ENCODE data around the gene VPS52. TPM values are rescaled to one million over a fixed set of nuclear protein-coding genes. Genes with fewer than 3 reads are reported as not detected.

Gene VPS52
- total and polyA plus RNA-seq, 2 donors (not counting 1 experiment from before 2014, with no cell fraction given), result 44.9 to 53.2 TPM

GRCh38 chr6:33201147-33201545 is 70.5 kb downstream of the VPS52 start:
- Histone ChIP-seq H3K4me2 (ENCODE audit: extremely low read depth, insufficient read depth, low read length) (peak overlapping the region; percentile 99), H3K36me3 (ENCODE audit: control insufficient read depth, insufficient read depth, low read length) (peaks cover 18% of the 10 kb centered on the region), H3K4me1 (ENCODE audit: control insufficient read depth, extremely low read depth, insufficient read depth, low read length) (peaks cover 33% of the 10 kb centered on the region), H4K20me1 (ENCODE audit: control insufficient read depth, extremely low read depth, insufficient read depth, low read length) (no peaks in the 10 kb centered on the region), H3K27ac (ENCODE audit: insufficient read depth, low read length) (peak overlapping the region; percentile 94), H2AFZ (ENCODE audit: low read length) (peak overlapping the region; percentile 35), H3K9ac (ENCODE audit: insufficient read depth, low read length) (peak overlapping the region; percentile 98), H3K27me3 (ENCODE audit: control insufficient read depth, insufficient read depth, low read length) (no peaks in the 10 kb centered on the region), H3K79me2 (ENCODE audit: control insufficient read depth, insufficient read depth, low read length) (peaks cover 52% of the 10 kb centered on the region), H3K9me3 (ENCODE audit: control insufficient read depth, insufficient read depth, low read depth, low read length) (no peaks in the 10 kb centered on the region), H3K4me3 (replicated peaks in 1 of 4; ENCODE audit: control extremely low read depth in 1 of 4, insufficient read depth in 1 of 4, low read depth in 3 of 4, low read length in 4 of 4) (peak overlapping the region; percentile 61 to 97 (median 82))
- TF ChIP-seq EZH2 (IDR thresholded peaks at IDR 0.05; ENCODE audit: low read length, missing control alignments) (no peak), CTCF (conservative IDR thresholded peaks at IDR 0.05 in 1 of 2, IDR thresholded peaks at IDR 0.05 in 1 of 2; ENCODE audit: low read depth in 1 of 2, low read length in 2 of 2) (no peak)
- no peak for DNase-seq (ENCODE audit: low read depth in 2 of 2)

Other genes starting within 250 kb of the VPS52 start
- 1.0 and 1.5 TPM in 2 replicates for gene HLA-DPA1, start 198.2 kb downstream of the VPS52 start, total RNA-seq
- 3.3 and 9.1 TPM in 2 replicates for gene HLA-DPA1, start 198.2 kb downstream of the VPS52 start, polyA plus RNA-seq
- gene HLA-DPB1, start 195.9 kb downstream of the VPS52 start, total RNA-seq, result 1.3 and 5.4 TPM in 2 replicates
- gene HLA-DPB1, start 195.9 kb downstream of the VPS52 start, polyA plus RNA-seq, result 11.0 and 11.5 TPM in 2 replicates
- gene COL11A2, start 79.4 kb downstream of the VPS52 start, total RNA-seq, result 0.17 and 0.26 TPM in 2 replicates
- 0.06 and 0.17 TPM in 2 replicates for gene COL11A2, start 79.4 kb downstream of the VPS52 start, polyA plus RNA-seq
- gene RXRB, start 71.2 kb downstream of the VPS52 start, total RNA-seq, result 20.0 and 25.9 TPM in 2 replicates
- 33.1 and 34.0 TPM in 2 replicates for gene RXRB, start 71.2 kb downstream of the VPS52 start, polyA plus RNA-seq
- gene SLC39A7, start 71.0 kb downstream of the VPS52 start, total RNA-seq, result 89.9 and 112 TPM in 2 replicates
- 121 and 160 TPM in 2 replicates for gene SLC39A7, start 71.0 kb downstream of the VPS52 start, polyA plus RNA-seq
- gene HSD17B8, start 67.2 kb downstream of the VPS52 start, total RNA-seq, result 11.0 and 11.4 TPM in 2 replicates
- 4.9 and 5.9 TPM in 2 replicates for gene HSD17B8, start 67.2 kb downstream of the VPS52 start, polyA plus RNA-seq
- 30.6 and 33.1 TPM in 2 replicates for gene RING1, start 63.4 kb downstream of the VPS52 start, total RNA-seq
- 24.7 and 27.3 TPM in 2 replicates for gene RING1, start 63.4 kb downstream of the VPS52 start, polyA plus RNA-seq
- gene RPS18, start 199 bp upstream of the VPS52 start, total RNA-seq, result 4,034 and 6,125 TPM in 2 replicates
- 4,559 and 4,995 TPM in 2 replicates for gene RPS18, start 199 bp upstream of the VPS52 start, polyA plus RNA-seq
- gene B3GALT4, start 5.2 kb upstream of the VPS52 start, total RNA-seq, result 5.1 and 11.1 TPM in 2 replicates
- gene B3GALT4, start 5.2 kb upstream of the VPS52 start, polyA plus RNA-seq, result 1.6 and 2.3 TPM in 2 replicates
- 55.2 and 67.3 TPM in 2 replicates for gene WDR46, start 17.4 kb upstream of the VPS52 start, total RNA-seq
- gene WDR46, start 17.4 kb upstream of the VPS52 start, polyA plus RNA-seq, result 31.1 and 45.0 TPM in 2 replicates
- 39.8 and 43.1 TPM in 2 replicates for gene PFDN6, start 17.7 kb upstream of the VPS52 start, total RNA-seq
- gene PFDN6, start 17.7 kb upstream of the VPS52 start, polyA plus RNA-seq, result 46.7 and 50.5 TPM in 2 replicates
- 22.1 and 22.8 TPM in 2 replicates for gene RGL2, start 27.1 kb upstream of the VPS52 start, total RNA-seq
- gene RGL2, start 27.1 kb upstream of the VPS52 start, polyA plus RNA-seq, result 17.4 and 20.5 TPM in 2 replicates
- gene TAPBP, start 42.2 kb upstream of the VPS52 start, total RNA-seq, result 38.8 and 56.0 TPM in 2 replicates
- gene TAPBP, start 42.2 kb upstream of the VPS52 start, polyA plus RNA-seq, result 50.3 and 55.4 TPM in 2 replicates
- 23.6 and 31.2 TPM in 2 replicates for gene ZBTB22, start 45.9 kb upstream of the VPS52 start, total RNA-seq
- 8.0 and 8.9 TPM in 2 replicates for gene ZBTB22, start 45.9 kb upstream of the VPS52 start, polyA plus RNA-seq
- gene DAXX, start 51.1 kb upstream of the VPS52 start, total RNA-seq, result 32.4 and 66.4 TPM in 2 replicates
- 32.4 and 58.4 TPM in 2 replicates for gene DAXX, start 51.1 kb upstream of the VPS52 start, polyA plus RNA-seq
- gene KIFC1, start 119.9 kb upstream of the VPS52 start, total RNA-seq, result 0.51 and 5.3 TPM in 2 replicates
- 8.0 and 36.6 TPM in 2 replicates for gene KIFC1, start 119.9 kb upstream of the VPS52 start, polyA plus RNA-seq
- gene PHF1, start 139.1 kb upstream of the VPS52 start, total RNA-seq, result 24.4 and 28.9 TPM in 2 replicates
- gene PHF1, start 139.1 kb upstream of the VPS52 start, polyA plus RNA-seq, result 29.6 and 32.9 TPM in 2 replicates
- 105 and 127 TPM in 2 replicates for gene CUTA, start 146.2 kb upstream of the VPS52 start, total RNA-seq
- gene CUTA, start 146.2 kb upstream of the VPS52 start, polyA plus RNA-seq, result 264 and 347 TPM in 2 replicates
- gene SYNGAP1, start 148.2 kb upstream of the VPS52 start, total RNA-seq, result 4.6 and 7.3 TPM in 2 replicates
- 3.6 and 5.9 TPM in 2 replicates for gene SYNGAP1, start 148.2 kb upstream of the VPS52 start, polyA plus RNA-seq
- 4.1 and 4.9 TPM in 2 replicates for gene ZBTB9, start 182.7 kb upstream of the VPS52 start, total RNA-seq
- gene ZBTB9, start 182.7 kb upstream of the VPS52 start, polyA plus RNA-seq, result 5.2 and 6.7 TPM in 2 replicates

All from fibroblast of lung (primary cell).